ENCODE measurements around the gene UPP2.

DNA sequence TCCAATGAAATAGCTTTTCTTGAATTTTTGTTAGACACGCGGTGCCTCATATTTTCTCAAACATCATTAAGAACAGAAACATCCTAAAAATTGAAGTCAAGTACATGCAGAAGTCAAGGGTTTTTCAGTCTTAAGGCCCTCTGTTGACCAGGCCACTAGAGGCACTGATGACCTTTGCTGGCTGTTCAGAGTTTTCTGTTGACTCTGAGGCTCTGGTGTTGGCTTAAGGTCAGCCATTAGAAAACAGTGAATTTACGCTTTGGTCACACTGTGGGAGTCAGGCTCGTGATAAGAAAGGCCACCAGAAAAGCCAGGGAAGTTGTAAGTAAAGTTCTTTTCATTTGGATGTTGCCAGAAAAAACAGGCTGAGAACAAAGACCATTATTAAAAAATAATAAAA lies 5.8 kb upstream of the UPP2 start:
- TF ChIP-seq, protein P1, sequence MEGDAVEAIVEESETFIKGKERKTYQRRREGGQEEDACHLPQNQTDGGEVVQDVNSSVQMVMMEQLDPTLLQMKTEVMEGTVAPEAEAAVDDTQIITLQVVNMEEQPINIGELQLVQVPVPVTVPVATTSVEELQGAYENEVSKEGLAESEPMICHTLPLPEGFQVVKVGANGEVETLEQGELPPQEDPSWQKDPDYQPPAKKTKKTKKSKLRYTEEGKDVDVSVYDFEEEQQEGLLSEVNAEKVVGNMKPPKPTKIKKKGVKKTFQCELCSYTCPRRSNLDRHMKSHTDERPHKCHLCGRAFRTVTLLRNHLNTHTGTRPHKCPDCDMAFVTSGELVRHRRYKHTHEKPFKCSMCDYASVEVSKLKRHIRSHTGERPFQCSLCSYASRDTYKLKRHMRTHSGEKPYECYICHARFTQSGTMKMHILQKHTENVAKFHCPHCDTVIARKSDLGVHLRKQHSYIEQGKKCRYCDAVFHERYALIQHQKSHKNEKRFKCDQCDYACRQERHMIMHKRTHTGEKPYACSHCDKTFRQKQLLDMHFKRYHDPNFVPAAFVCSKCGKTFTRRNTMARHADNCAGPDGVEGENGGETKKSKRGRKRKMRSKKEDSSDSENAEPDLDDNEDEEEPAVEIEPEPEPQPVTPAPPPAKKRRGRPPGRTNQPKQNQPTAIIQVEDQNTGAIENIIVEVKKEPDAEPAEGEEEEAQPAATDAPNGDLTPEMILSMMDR (IDR thresholded peaks at IDR 0.05) = no peak
- TF ChIP-seq POLR2A (IDR thresholded peaks at IDR 0.05) = no peak
